Prostate gland (tissue), 2 donors: ENCODE data around the gene ADAMTS12.

Experiments
- CTCF ChIP-seq, 4 experiments: fragments of 200-600 bp in 2 of 4; fragments of 450-650 bp in 2 of 4; sonication (generic) in 2 of 4; IDR thresholded peaks; 1 replicate in 3 of 4; 2 replicates in 1 of 4; pipeline ENCODE4 v1.5.1; 2016 to 2019; ENCODE audit warnings: antibody characterized with exemption in 4 of 4, mild to moderate bottlenecking in 2 of 4, moderate library complexity in 2 of 4
- POLR2A ChIP-seq: fragments of 450-650 bp; IDR thresholded peaks from one replicate; pipeline ENCODE4 v1.6.1; 2016; ENCODE audit warnings: antibody characterized with exemption, mild to moderate bottlenecking
- POLR2AphosphoS5 ChIP-seq: sonication (generic); formaldehyde crosslinking; IDR thresholded peaks from one replicate; pipeline ENCODE4 v1.6.1; 2017; ENCODE audit warnings: antibody characterized with exemption

- no peak for TF ChIP-seq CTCF (IDR thresholded peaks at IDR 0.05)
- no peak for TF ChIP-seq POLR2AphosphoS5
- no peak for TF ChIP-seq POLR2A
These were observed 50.8 kb downstream of the ADAMTS12 start for GRCh38 chr5:33840927-33841547.
